K562 (cell line): ENCODE measurements around the gene CUTA. TPM values are rescaled to one million over a fixed set of nuclear protein-coding genes. Genes with fewer than 3 reads are reported as not detected.

ENCODE experiments used
- CHD1 ChIP-seq: fragments of 200-600 bp; sonication (generic); IDR thresholded peaks from one replicate; pipeline ENCODE4 v1.6.1; 2012; ENCODE audit warnings: mild to moderate bottlenecking, moderate library complexity, low read length, inconsistent platforms
- JUN ChIP-seq, 2 experiments: sonication (generic) in 1 of 2; formaldehyde crosslinking in 1 of 2; IDR thresholded peaks; 2 replicates each; pipeline versions ENCODE4 v1.6.1 to v1.8.0; 2012 to 2022; ENCODE audit warnings: borderline replicate concordance in 2 of 2, mild to moderate bottlenecking in 2 of 2, improper control_type of control experiment in 1 of 2, low read depth in 1 of 2, low read length in 1 of 2, missing genetic modification reagents in 1 of 2
- JUND ChIP-seq, 2 experiments: IDR thresholded peaks; 2 replicates in 1 of 2; 3 replicates in 1 of 2; pipeline ENCODE4 v1.6.1; 2011; ENCODE audit warnings: borderline replicate concordance in 2 of 2, low read depth in 2 of 2, low read length in 2 of 2, improper control_type of control experiment in 1 of 2, missing biosample characterization in 1 of 2, missing genetic modification characterization in 1 of 2, missing genetic modification reagents in 1 of 2
- LCOR ChIP-seq: sonication (generic); formaldehyde crosslinking; IDR thresholded peaks from 2 replicates; pipeline ENCODE4 v1.8.0; 2022; ENCODE audit warnings: mild to moderate bottlenecking, missing genetic modification reagents
- RBBP5 ChIP-seq: fragments of 200-600 bp; sonication (generic); IDR thresholded peaks from 2 replicates; pipeline ENCODE4 v1.6.1; 2012; ENCODE audit warnings: borderline replicate concordance, mild to moderate bottlenecking, low read length, control low read depth, inconsistent platforms; ENCODE audit not compliant: insufficient read depth, poor library complexity, severe bottlenecking
- SMARCE1 ChIP-seq: fragments of 450-650 bp; IDR thresholded peaks from 2 replicates; pipeline ENCODE4 v1.7.1; 2016; ENCODE audit warnings: mild to moderate bottlenecking
- SRSF3 ChIP-seq: fragments of 200-400 bp; formaldehyde crosslinking; IDR thresholded peaks from 2 replicates; pipeline ENCODE4 v1.6.1; 2016; ENCODE audit warnings: mild to moderate bottlenecking, low read length, moderate library complexity; ENCODE audit not compliant: insufficient read depth
- ZKSCAN8 ChIP-seq: fragments of 200-800 bp; sonication (Bioruptor generic); IDR thresholded peaks from 2 replicates; pipeline ENCODE4 v1.6.1; 2016; ENCODE audit warnings: missing genetic modification characterization, missing compliant biosample characterization
- ZNF12 ChIP-seq: sonication (generic); formaldehyde crosslinking; IDR thresholded peaks from 2 replicates; pipeline ENCODE4 v1.4.0; 2020; ENCODE audit warnings: mild to moderate bottlenecking, missing genetic modification reagents
- ZNF274 ChIP-seq: IDR thresholded peaks from 2 replicates; pipeline ENCODE4 v1.6.1; 2011; ENCODE audit warnings: low read depth, mild to moderate bottlenecking, low read length, moderate library complexity, borderline replicate concordance
- ZNF695 ChIP-seq: fragments of 450-650 bp; formaldehyde crosslinking; IDR thresholded peaks from 2 replicates; pipeline ENCODE4 v1.4.0; 2020; ENCODE audit warnings: mild to moderate bottlenecking, moderate library complexity
- polyA plus RNA-seq, 8 experiments: library from polyadenylated mRNA; depleted of rRNA in 4 of 8; stranded (reverse) in 5 of 8; unstranded in 3 of 8; fragments of >200 nt; fragmentation: Nextera tagmentation in 2 of 8; fragmentation: Illumina TruSeq in 1 of 8; extraction: Ambion mirVana in 2 of 8; extraction: Trizol in 1 of 8; gene quantifications; 2 replicates each; pipeline versions ENCODE4 v1.2.1 to v1.2.3, GENCODE V29; 2011 to 2014; ENCODE audit warnings: inconsistent platforms in 1 of 8, missing spikeins in 1 of 8
- total RNA-seq, 7 experiments: library from RNA; depleted of rRNA in 6 of 7; stranded (reverse); fragments of >200 nt in 6 of 7; fragmentation: Illumina TruSeq in 2 of 7; extraction: Trizol in 2 of 7; gene quantifications; 2 replicates each; pipeline versions ENCODE4 v1.2.1 to v1.2.3, GENCODE V29; 2011 to 2021; ENCODE audit warnings: low replicate concordance in 1 of 7
- TF ChIP-seq, protein P1 (sequence below): fragments of 250-450 bp; sonication (Bioruptor Pico); IDR thresholded peaks from 2 replicates; pipeline ENCODE4 v1.5.0; 2021; ENCODE audit warnings: mild to moderate bottlenecking, borderline replicate concordance
- TF ChIP-seq, protein P2 (sequence below), 2 experiments: fragments of 450-650 bp; IDR thresholded peaks; 2 replicates each; pipeline ENCODE4 v1.6.1; 2016
- TF ChIP-seq, protein P3 (sequence below): fragments of 450-650 bp; formaldehyde crosslinking; IDR thresholded peaks from 2 replicates; pipeline ENCODE4 v1.4.0; 2022; ENCODE audit warnings: missing genetic modification characterization
- TF ChIP-seq, protein P4 (sequence below): sonication (generic); IDR thresholded peaks from 2 replicates; pipeline ENCODE4 v1.6.1; 2016

The CUTA gene
- total and polyA plus RNA-seq, 9 of the 15 experiments (the other 6 are each of a cell fraction or from before 2014, with no cell fraction given), result 166 to 682 (median 310) TPM

DNA sequence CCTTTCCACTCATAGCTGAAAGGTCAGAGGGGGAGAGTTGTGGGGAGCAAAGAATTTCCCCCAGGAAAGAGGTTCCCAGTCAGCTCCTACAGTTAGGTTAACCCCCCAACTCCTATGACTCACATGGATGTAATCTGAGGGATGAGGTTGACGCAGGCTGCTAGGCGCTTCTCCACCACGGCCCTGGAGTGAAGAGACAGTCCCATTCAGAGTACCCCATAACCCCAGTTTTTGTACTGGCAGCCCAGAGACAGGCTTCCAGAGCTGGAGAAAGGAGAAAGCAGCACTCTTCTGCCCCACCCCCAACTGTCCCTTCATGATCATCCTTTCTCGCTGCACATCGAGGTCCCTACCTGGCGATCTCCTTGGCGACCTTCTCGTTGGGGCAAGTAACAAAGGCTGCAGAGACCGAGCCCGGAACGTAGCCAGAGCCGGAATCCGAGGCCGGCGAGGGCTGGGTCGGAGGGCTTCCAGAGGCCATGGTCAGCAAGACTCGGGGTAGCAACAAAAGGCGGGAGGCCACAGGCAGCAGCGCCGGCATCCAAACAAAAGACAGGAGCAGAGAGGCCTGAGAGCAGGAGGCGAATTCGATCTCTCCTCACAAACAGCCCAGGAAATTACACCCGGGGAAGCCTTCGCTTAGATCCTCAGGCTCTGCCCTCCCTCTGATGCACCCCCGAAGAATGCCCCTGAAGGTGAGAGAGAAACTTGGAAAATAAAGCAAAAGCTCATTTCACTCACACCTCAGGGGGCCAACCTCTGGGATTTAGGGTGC, 592 bp downstream of the CUTA start (continued):
- TF ChIP-seq, protein P1, sequence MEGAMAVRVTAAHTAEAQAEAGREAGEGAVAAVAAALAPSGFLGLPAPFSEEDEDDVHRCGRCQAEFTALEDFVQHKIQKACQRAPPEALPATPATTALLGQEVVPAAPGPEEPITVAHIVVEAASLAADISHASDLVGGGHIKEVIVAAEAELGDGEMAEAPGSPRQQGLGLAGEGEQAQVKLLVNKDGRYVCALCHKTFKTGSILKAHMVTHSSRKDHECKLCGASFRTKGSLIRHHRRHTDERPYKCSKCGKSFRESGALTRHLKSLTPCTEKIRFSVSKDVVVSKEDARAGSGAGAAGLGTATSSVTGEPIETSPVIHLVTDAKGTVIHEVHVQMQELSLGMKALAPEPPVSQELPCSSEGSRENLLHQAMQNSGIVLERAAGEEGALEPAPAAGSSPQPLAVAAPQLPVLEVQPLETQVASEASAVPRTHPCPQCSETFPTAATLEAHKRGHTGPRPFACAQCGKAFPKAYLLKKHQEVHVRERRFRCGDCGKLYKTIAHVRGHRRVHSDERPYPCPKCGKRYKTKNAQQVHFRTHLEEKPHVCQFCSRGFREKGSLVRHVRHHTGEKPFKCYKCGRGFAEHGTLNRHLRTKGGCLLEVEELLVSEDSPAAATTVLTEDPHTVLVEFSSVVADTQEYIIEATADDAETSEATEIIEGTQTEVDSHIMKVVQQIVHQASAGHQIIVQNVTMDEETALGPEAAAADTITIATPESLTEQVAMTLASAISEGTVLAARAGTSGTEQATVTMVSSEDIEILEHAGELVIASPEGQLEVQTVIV (CRISPR knock-in tag), result no peak
- TF ChIP-seq ZNF12 (CRISPR knock-in tag) (0 out of 2 replicates have a peak, but pooled peaks have one; percentile 5), RBBP5 (peak; percentile 68), ZNF695 (no peak), ZNF274 (no peak), ZKSCAN8 (CRISPR knock-in tag) (no peak), LCOR (CRISPR knock-in tag) (no peak), SMARCE1 (peak; percentile 52; the same call in 1 of the 2 replicates), CHD1 (peak; percentile 90), JUN (IDR thresholded peaks at IDR 0.05; ENCODE audit: borderline replicate concordance, low read depth, low read length) (peak; percentile 74), JUN (CRISPR knock-in tag; IDR thresholded peaks at IDR 0.05; ENCODE audit: borderline replicate concordance) (no peak; the same call in 1 of the 2 replicates), SRSF3 (no peak), JUND (IDR thresholded peaks at IDR 0.05; ENCODE audit: borderline replicate concordance, low read depth, low read length) (peak; percentile 87), JUND (tag; IDR thresholded peaks at IDR 0.05; ENCODE audit: borderline replicate concordance, low read depth, low read length) (peak; percentile 65; the same call in 2 of the 3 replicates)
- TF ChIP-seq, protein P2, sequence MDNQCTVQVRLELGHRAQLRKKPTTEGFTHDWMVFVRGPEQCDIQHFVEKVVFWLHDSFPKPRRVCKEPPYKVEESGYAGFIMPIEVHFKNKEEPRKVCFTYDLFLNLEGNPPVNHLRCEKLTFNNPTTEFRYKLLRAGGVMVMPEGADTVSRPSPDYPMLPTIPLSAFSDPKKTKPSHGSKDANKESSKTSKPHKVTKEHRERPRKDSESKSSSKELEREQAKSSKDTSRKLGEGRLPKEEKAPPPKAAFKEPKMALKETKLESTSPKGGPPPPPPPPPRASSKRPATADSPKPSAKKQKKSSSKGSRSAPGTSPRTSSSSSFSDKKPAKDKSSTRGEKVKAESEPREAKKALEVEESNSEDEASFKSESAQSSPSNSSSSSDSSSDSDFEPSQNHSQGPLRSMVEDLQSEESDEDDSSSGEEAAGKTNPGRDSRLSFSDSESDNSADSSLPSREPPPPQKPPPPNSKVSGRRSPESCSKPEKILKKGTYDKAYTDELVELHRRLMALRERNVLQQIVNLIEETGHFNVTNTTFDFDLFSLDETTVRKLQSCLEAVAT (IDR thresholded peaks at IDR 0.05), result 0 out of 4 replicates have a peak, but pooled peaks of 1 of the 2 experiments have one; percentile 30
- TF ChIP-seq, protein P3, sequence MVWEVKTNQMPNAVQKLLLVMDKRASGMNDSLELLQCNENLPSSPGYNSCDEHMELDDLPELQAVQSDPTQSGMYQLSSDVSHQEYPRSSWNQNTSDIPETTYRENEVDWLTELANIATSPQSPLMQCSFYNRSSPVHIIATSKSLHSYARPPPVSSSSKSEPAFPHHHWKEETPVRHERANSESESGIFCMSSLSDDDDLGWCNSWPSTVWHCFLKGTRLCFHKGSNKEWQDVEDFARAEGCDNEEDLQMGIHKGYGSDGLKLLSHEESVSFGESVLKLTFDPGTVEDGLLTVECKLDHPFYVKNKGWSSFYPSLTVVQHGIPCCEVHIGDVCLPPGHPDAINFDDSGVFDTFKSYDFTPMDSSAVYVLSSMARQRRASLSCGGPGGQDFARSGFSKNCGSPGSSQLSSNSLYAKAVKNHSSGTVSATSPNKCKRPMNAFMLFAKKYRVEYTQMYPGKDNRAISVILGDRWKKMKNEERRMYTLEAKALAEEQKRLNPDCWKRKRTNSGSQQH (CRISPR knock-in tag), result no peak
- TF ChIP-seq, protein P4, sequence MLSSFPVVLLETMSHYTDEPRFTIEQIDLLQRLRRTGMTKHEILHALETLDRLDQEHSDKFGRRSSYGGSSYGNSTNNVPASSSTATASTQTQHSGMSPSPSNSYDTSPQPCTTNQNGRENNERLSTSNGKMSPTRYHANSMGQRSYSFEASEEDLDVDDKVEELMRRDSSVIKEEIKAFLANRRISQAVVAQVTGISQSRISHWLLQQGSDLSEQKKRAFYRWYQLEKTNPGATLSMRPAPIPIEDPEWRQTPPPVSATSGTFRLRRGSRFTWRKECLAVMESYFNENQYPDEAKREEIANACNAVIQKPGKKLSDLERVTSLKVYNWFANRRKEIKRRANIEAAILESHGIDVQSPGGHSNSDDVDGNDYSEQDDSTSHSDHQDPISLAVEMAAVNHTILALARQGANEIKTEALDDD, result 0 out of 2 replicates have a peak, but pooled peaks have one; percentile 25
